ENCODE measurements around the gene GREM1. TPM values are rescaled to one million over a fixed set of nuclear protein-coding genes. Genes with fewer than 3 reads are reported as not detected.
A peak's percentile ranks its signal among the peaks of the same experiment; 100 is the strongest.

The GREM1 gene
- total and polyA plus RNA-seq, 2 experiments from 2014 or later: 0.09 TPM; not detected in 1

- no peak overlapping the region for H3K27ac ChIP-seq
- no peak for DNase-seq (ENCODE audit: low read depth in 1 of 2, low spot score in 1 of 2)
- TF ChIP-seq, protein P1, sequence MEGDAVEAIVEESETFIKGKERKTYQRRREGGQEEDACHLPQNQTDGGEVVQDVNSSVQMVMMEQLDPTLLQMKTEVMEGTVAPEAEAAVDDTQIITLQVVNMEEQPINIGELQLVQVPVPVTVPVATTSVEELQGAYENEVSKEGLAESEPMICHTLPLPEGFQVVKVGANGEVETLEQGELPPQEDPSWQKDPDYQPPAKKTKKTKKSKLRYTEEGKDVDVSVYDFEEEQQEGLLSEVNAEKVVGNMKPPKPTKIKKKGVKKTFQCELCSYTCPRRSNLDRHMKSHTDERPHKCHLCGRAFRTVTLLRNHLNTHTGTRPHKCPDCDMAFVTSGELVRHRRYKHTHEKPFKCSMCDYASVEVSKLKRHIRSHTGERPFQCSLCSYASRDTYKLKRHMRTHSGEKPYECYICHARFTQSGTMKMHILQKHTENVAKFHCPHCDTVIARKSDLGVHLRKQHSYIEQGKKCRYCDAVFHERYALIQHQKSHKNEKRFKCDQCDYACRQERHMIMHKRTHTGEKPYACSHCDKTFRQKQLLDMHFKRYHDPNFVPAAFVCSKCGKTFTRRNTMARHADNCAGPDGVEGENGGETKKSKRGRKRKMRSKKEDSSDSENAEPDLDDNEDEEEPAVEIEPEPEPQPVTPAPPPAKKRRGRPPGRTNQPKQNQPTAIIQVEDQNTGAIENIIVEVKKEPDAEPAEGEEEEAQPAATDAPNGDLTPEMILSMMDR (IDR thresholded peaks at IDR 0.05; ENCODE audit: low read depth, low read length): no peak
- H3K27me3 ChIP-seq: peaks cover 9% of the 10 kb centered on the region
- no peaks in the 10 kb centered on the region for H3K4me1 ChIP-seq (ENCODE audit: low read depth)
- no peaks in the 10 kb centered on the region for H3K9me3 ChIP-seq (ENCODE audit: low read depth)
- H3K4me3 ChIP-seq: no peak overlapping the region
- no peaks in the 10 kb centered on the region for H3K36me3 ChIP-seq
Measured at GRCh38 chr15:32707436-32707835, 10.4 kb upstream of the GREM1 start.

- H3K9me3 ChIP-seq (ENCODE audit: low read depth): no peaks in the 10 kb centered on the region
- no peak overlapping the region for H3K4me3 ChIP-seq
- H3K36me3 ChIP-seq: no peaks in the 10 kb centered on the region
- H3K4me1 ChIP-seq (ENCODE audit: low read depth): no peaks in the 10 kb centered on the region
- peaks cover 25% of the 10 kb centered on the region for H3K27me3 ChIP-seq
- TF ChIP-seq, protein P1 (IDR thresholded peaks at IDR 0.05; ENCODE audit: low read depth, low read length): no peak
- no peak overlapping the region for H3K27ac ChIP-seq
- DNase-seq (ENCODE audit: low read depth in 1 of 2, low spot score in 1 of 2): no peak
Measured at GRCh38 chr15:32709295-32710033, 8.3 kb upstream of the GREM1 start.

- H3K9me3 ChIP-seq (ENCODE audit: low read depth): no peaks in the 10 kb centered on the region
- peaks cover 76% of the 10 kb centered on the region for H3K27me3 ChIP-seq
- no peaks in the 10 kb centered on the region for H3K36me3 ChIP-seq
- TF ChIP-seq, protein P1 (IDR thresholded peaks at IDR 0.05; ENCODE audit: low read depth, low read length): no peak
- H3K27ac ChIP-seq: no peak overlapping the region
- H3K4me3 ChIP-seq: no peak overlapping the region
- H3K4me1 ChIP-seq (ENCODE audit: low read depth): peaks cover 7% of the 10 kb centered on the region
- DNase-seq (ENCODE audit: low read depth in 1 of 2, low spot score in 1 of 2): no peak
Measured at GRCh38 chr15:32715276-32715675, 2.5 kb upstream of the GREM1 start.

GRCh38 chr15:32716216-32716914 lies 1.4 kb upstream of the GREM1 start:
- TF ChIP-seq, protein P1 (IDR thresholded peaks at IDR 0.05; ENCODE audit: low read depth, low read length): no peak
- H3K4me1 ChIP-seq (ENCODE audit: low read depth): peaks cover 7% of the 10 kb centered on the region
- H3K4me3 ChIP-seq: no peak overlapping the region
- H3K36me3 ChIP-seq: no peaks in the 10 kb centered on the region
- H3K27ac ChIP-seq: no peak overlapping the region
- H3K27me3 ChIP-seq: peaks cover 87% of the 10 kb centered on the region
- H3K9me3 ChIP-seq (ENCODE audit: low read depth): no peaks in the 10 kb centered on the region
- no peak for DNase-seq (ENCODE audit: low read depth in 1 of 2, low spot score in 1 of 2)

DNA sequence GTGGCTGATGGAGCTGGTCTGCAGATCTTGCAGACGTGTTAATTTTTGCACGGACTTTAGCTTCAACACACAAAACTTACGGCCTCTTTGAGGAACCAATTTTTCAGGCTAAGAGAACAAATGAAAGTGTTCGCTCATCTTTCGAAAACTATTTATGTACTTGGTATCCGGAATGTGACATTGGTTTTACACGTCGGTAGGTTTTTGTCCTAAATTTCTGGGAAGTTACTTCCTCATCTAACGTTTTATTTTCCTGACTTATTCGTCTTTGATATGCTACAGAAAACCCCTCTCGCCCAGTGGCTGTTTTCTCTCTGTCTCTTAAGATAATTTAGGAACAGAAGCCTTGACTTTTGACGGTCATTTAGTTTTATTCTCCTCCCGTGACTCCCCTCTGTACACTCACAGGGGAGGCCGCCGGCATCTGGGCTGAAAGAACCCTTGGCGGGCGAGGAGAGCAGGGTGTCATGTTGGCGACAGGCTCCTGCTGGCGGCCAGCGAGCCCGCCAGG lies 834 bp upstream of the GREM1 start:
- Histone ChIP-seq H3K27me3 (peaks cover 93% of the 10 kb centered on the region), H3K27ac (no peak overlapping the region)
- DNase-seq (ENCODE audit: low read depth in 1 of 2, low spot score in 1 of 2): no peak

More for the DNA sequence above, 834 bp upstream of the GREM1 start:
- H3K4me3 ChIP-seq: peak overlapping the region; percentile 21
- H3K9me3 ChIP-seq (ENCODE audit: low read depth): no peaks in the 10 kb centered on the region
- H3K4me1 ChIP-seq (ENCODE audit: low read depth): peaks cover 7% of the 10 kb centered on the region
- H3K36me3 ChIP-seq: no peaks in the 10 kb centered on the region
- TF ChIP-seq, protein P1 (IDR thresholded peaks at IDR 0.05; ENCODE audit: low read depth, low read length): no peak
